ENCODE results near the gene CATSPERB. TPM values are rescaled to one million over a fixed set of nuclear protein-coding genes. Genes with fewer than 3 reads are reported as not detected.

The CATSPERB gene
- total RNA-seq, 1 donor from 2014 or later, result 0.99 TPM

DNA sequence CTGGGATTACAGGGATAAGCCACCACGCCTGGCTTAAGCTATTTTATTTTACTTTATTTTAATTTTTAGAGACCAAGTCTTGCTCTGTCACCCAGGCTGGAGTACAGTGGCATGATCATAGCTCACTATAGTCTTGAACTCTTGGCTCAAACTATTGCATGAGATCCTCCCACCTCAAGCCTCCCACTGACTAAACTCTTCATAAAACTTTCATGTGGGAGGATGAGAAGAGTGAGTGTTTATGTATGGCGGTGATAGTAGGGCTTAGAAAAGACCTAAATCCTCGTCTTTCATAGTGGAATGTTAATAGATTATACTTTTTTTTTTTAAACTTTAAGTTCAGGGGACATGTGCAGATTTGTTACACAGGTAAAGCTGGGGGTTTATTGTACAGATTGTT, 198.3 kb downstream of the CATSPERB start:
- no peak for TF ChIP-seq CTCF (IDR thresholded peaks at IDR 0.05)
- Mint-ChIP-seq H3K9me3 (ENCODE audit: low read depth) (no peaks in the 10 kb centered on the region), H3K27me3 (ENCODE audit: low read depth) (peaks cover 10% of the 10 kb centered on the region), H3K36me3 (ENCODE audit: low read depth) (no peaks in the 10 kb centered on the region), H3K4me3 (ENCODE audit: unreplicated experiment) (no peak overlapping the region), H3K27ac (ENCODE audit: unreplicated experiment) (no peak overlapping the region), H3K4me1 (ENCODE audit: low read depth) (no peaks in the 10 kb centered on the region)
- DNase-seq (ENCODE audit: low spot score), result no peak

Other genes with a start within 250 kb of the CATSPERB start
- 57.7 to 73.9 TPM (median 64.5 TPM) in 3 replicates for gene PPP4R3A, start 221.8 kb downstream of the CATSPERB start, total RNA-seq
- gene TC2N, start 135.4 kb upstream of the CATSPERB start, total RNA-seq, result 9.1 to 14.4 TPM (median 11.2 TPM) in 3 replicates
- gene FBLN5, start 215.6 kb upstream of the CATSPERB start, total RNA-seq, result 1,189 to 1,311 TPM (median 1,232 TPM) in 3 replicates